Testis (tissue), 2 donors: Measurements from ENCODE around the gene PHACTR4.

Experiments used
- CTCF ChIP-seq, 3 experiments: fragments of 450-650 bp in 2 of 3; fragments of 200-600 bp in 1 of 3; sonication (generic) in 1 of 3; IDR thresholded peaks; one replicate each; pipeline ENCODE4 v1.5.1; 2016 to 2019; ENCODE audit warnings: antibody characterized with exemption in 3 of 3, mild to moderate bottlenecking in 2 of 3, moderate library complexity in 1 of 3
- POLR2A ChIP-seq: fragments of 450-650 bp; IDR thresholded peaks from one replicate; pipeline ENCODE4 v1.6.1; 2017; ENCODE audit warnings: antibody characterized with exemption, mild to moderate bottlenecking, moderate library complexity

DNA sequence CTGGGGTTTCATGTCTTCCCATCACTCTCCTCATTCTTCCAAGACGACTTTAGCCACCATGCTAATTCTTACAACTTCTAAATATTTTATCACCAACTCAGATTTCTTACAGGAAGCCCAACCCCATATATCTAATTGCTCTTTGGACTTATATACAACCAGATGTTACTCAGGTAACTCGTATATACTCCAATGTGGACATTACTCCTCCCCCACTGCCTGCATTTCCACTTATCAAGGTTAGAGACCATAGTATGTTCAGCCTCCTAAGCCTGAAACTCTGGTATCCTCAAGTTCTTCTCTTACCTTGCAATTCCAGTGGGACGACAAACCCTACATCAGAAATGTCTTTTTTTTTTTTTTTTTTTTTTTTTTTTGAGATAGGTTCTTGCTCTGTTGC lies 133.6 kb downstream of the PHACTR4 start:
- no peak for TF ChIP-seq CTCF (IDR thresholded peaks at IDR 0.05)
- no peak for TF ChIP-seq POLR2A
